Glutamatergic neuron (in vitro differentiated cells): Measurements from ENCODE around the gene RIPK3. TPM values are rescaled to one million over a fixed set of nuclear protein-coding genes. Genes with fewer than 3 reads are reported as not detected.

Experiments
- DNase-seq: peaks from one replicate; pipeline ENCODE4 v3.0.0; 2022
- H3K27ac Mint-ChIP-seq: one replicate; pipeline ENCODE4 v1.8.0; 2020; ENCODE audit warnings: mild to moderate bottlenecking, mixed read lengths, inconsistent platforms; ENCODE audit not compliant: unreplicated experiment
- H3K27me3 Mint-ChIP-seq: one replicate; pipeline ENCODE4 v1.8.0; 2020; ENCODE audit warnings: mild to moderate bottlenecking, moderate library complexity, mixed read lengths, inconsistent platforms; ENCODE audit not compliant: unreplicated experiment
- H3K36me3 Mint-ChIP-seq: one replicate; pipeline ENCODE4 v1.8.0; 2020; ENCODE audit warnings: mild to moderate bottlenecking, mixed read lengths, inconsistent platforms; ENCODE audit not compliant: unreplicated experiment
- H3K4me1 Mint-ChIP-seq: one replicate; pipeline ENCODE4 v1.8.0; 2020; ENCODE audit warnings: mild to moderate bottlenecking, low read depth, mixed read lengths, inconsistent platforms; ENCODE audit not compliant: unreplicated experiment
- H3K4me3 Mint-ChIP-seq: one replicate; pipeline ENCODE4 v1.8.0; 2020; ENCODE audit warnings: mild to moderate bottlenecking, mixed read lengths, inconsistent platforms; ENCODE audit not compliant: unreplicated experiment
- H3K9me3 Mint-ChIP-seq: one replicate; pipeline ENCODE4 v1.8.0; 2020; ENCODE audit warnings: mild to moderate bottlenecking, moderate library complexity, mixed read lengths, inconsistent platforms; ENCODE audit not compliant: unreplicated experiment
- CTCF ChIP-seq: fragments of 200-600 bp; sonication (generic); IDR thresholded peaks from one replicate; pipeline ENCODE4 v1.5.0; 2021; ENCODE audit not compliant: partially characterized antibody, unreplicated experiment
- total RNA-seq: library from RNA; stranded (reverse); fragmentation: NEBNext Ultra II Directional; extraction: Animal tissue kit (Norgen Biotek cat#: 25700); gene quantifications from one replicate; pipeline ENCODE4 v1.2.1, GENCODE V29; 2021; ENCODE audit not compliant: unreplicated experiment

Gene RIPK3
- total RNA-seq, 1 donor from 2014 or later: not detected

- Mint-ChIP-seq H3K27me3 (peaks cover 16% of the 10 kb centered on the region), H3K27ac (no peak overlapping the region), H3K36me3 (peaks cover 3% of the 10 kb centered on the region), H3K4me1 (peaks cover 4% of the 10 kb centered on the region), H3K9me3 (peaks cover 7% of the 10 kb centered on the region), H3K4me3 (no peak overlapping the region)
- DNase-seq: no peak
- TF ChIP-seq CTCF: no peak
Observed at GRCh38 chr14:24327303-24327702, 12.5 kb downstream of the RIPK3 start.

GRCh38 chr14:24325963-24326362, 13.8 kb downstream of the RIPK3 start:
- H3K4me1 Mint-ChIP-seq: no peaks in the 10 kb centered on the region
- no peak for DNase-seq
- H3K4me3 Mint-ChIP-seq: no peak overlapping the region
- H3K36me3 Mint-ChIP-seq: no peaks in the 10 kb centered on the region
- no peak for TF ChIP-seq CTCF
- H3K27ac Mint-ChIP-seq: no peak overlapping the region
- H3K9me3 Mint-ChIP-seq: peaks cover 3% of the 10 kb centered on the region
- H3K27me3 Mint-ChIP-seq: peaks cover 10% of the 10 kb centered on the region

- TF ChIP-seq CTCF: no peak
- H3K4me1 Mint-ChIP-seq: no peaks in the 10 kb centered on the region
- H3K27me3 Mint-ChIP-seq: peaks cover 5% of the 10 kb centered on the region
- H3K9me3 Mint-ChIP-seq: no peaks in the 10 kb centered on the region
- DNase-seq: no peak
- H3K36me3 Mint-ChIP-seq: no peaks in the 10 kb centered on the region
- no peak overlapping the region for H3K4me3 Mint-ChIP-seq
- peak overlapping the region; percentile 28 for H3K27ac Mint-ChIP-seq
Observed at GRCh38 chr14:24325041-24325530, 14.7 kb downstream of the RIPK3 start.

- H3K9me3 Mint-ChIP-seq: no peaks in the 10 kb centered on the region
- H3K4me1 Mint-ChIP-seq: no peaks in the 10 kb centered on the region
- H3K27me3 Mint-ChIP-seq: peaks cover 8% of the 10 kb centered on the region
- H3K4me3 Mint-ChIP-seq: no peak overlapping the region
- no peak for TF ChIP-seq CTCF
- no peaks in the 10 kb centered on the region for H3K36me3 Mint-ChIP-seq
- H3K27ac Mint-ChIP-seq: no peak overlapping the region
- DNase-seq: no peak
Observed at GRCh38 chr14:24324024-24324423, 15.8 kb downstream of the RIPK3 start.

GRCh38 chr14:24323341-24323740, 16.4 kb downstream of the RIPK3 start:
- DNase-seq: no peak
- no peak for TF ChIP-seq CTCF
- H3K9me3 Mint-ChIP-seq: peaks cover 2% of the 10 kb centered on the region
- no peak overlapping the region for H3K4me3 Mint-ChIP-seq
- no peak overlapping the region for H3K27ac Mint-ChIP-seq
- H3K36me3 Mint-ChIP-seq: no peaks in the 10 kb centered on the region
- no peaks in the 10 kb centered on the region for H3K4me1 Mint-ChIP-seq
- peaks cover 10% of the 10 kb centered on the region for H3K27me3 Mint-ChIP-seq
